HepG2 (cell line): ENCODE measurements around the gene EFEMP2. TPM values are rescaled to one million over a fixed set of nuclear protein-coding genes. Genes with fewer than 3 reads are reported as not detected.
A peak's percentile ranks its signal among the peaks of the same experiment; 100 is the strongest.

Experiments
- ATF7-NPFF ChIP-seq: sonication (generic); formaldehyde crosslinking; IDR thresholded peaks from 2 replicates; pipeline ENCODE4 v1.8.1; 2023; ENCODE audit warnings: mild to moderate bottlenecking, low read depth, missing genetic modification reagents, moderate library complexity
- CHD2 ChIP-seq: IDR thresholded peaks from 2 replicates; pipeline ENCODE4 v1.6.1; 2011; ENCODE audit warnings: low read depth, low read length, improper control_type of control experiment
- KDM6A ChIP-seq: IDR thresholded peaks from 2 replicates; pipeline ENCODE4 v1.6.1; 2016; ENCODE audit warnings: low read depth
- MAFF ChIP-seq: IDR thresholded peaks from 2 replicates; pipeline ENCODE4 v1.6.1; 2011; ENCODE audit warnings: low read depth, low read length, improper control_type of control experiment
- MYC ChIP-seq: sonication (generic); formaldehyde crosslinking; IDR thresholded peaks from 2 replicates; pipeline ENCODE4 v1.9.0; 2021; ENCODE audit warnings: missing genetic modification reagents, borderline replicate concordance
- NFYC ChIP-seq: IDR thresholded peaks from 2 replicates; pipeline ENCODE4 v1.6.1; 2016; ENCODE audit warnings: missing genetic modification reagents, missing compliant biosample characterization
- PATZ1 ChIP-seq: sonication (generic); formaldehyde crosslinking; IDR thresholded peaks from 2 replicates; pipeline ENCODE4 v1.4.0; 2020; ENCODE audit warnings: missing genetic modification reagents
- TEAD3 ChIP-seq: optimal IDR thresholded peaks from 2 replicates; pipeline ENCODE3; 2016; ENCODE audit warnings: borderline replicate concordance
- ZNF558 ChIP-seq: sonication (generic); formaldehyde crosslinking; IDR thresholded peaks from 2 replicates; pipeline ENCODE4 v1.9.0; 2022; ENCODE audit warnings: mild to moderate bottlenecking, missing genetic modification reagents, borderline replicate concordance
- ZNF687 ChIP-seq: sonication (generic); formaldehyde crosslinking; IDR thresholded peaks from 2 replicates; pipeline ENCODE4 v1.5.1; 2020; ENCODE audit warnings: mild to moderate bottlenecking, missing genetic modification reagents, moderate library complexity
- polyA plus RNA-seq, 8 experiments: library from polyadenylated mRNA; depleted of rRNA in 3 of 8; stranded (reverse) in 7 of 8; unstranded in 1 of 8; fragments of >200 nt; fragmentation: Illumina TruSeq in 4 of 8; extraction: Trizol in 4 of 8; gene quantifications; 2 replicates each; pipeline versions ENCODE4 v1.2.1 to v1.2.3, GENCODE V29; 2011 to 2016; ENCODE audit warnings: low read depth in 4 of 8, missing spikeins in 1 of 8, mixed read lengths in 1 of 8; ENCODE audit not compliant: insufficient read depth in 1 of 8
- total RNA-seq, 5 experiments: library from RNA; depleted of rRNA; stranded (reverse); fragments of >200 nt; fragmentation: Illumina TruSeq; extraction: Trizol; gene quantifications; 2 replicates each; pipeline ENCODE4 v1.2.3, GENCODE V29; 2016; ENCODE audit warnings: low read depth in 1 of 5
- TF ChIP-seq, protein P1 (sequence below), 2 experiments: IDR thresholded peaks; 2 replicates each; pipeline ENCODE4 v1.6.1; 2011 to 2012; ENCODE audit warnings: low read length in 2 of 2, borderline replicate concordance in 1 of 2, low read depth in 1 of 2, mild to moderate bottlenecking in 1 of 2, moderate library complexity in 1 of 2
- TF ChIP-seq, protein P2 (sequence below): sonication (generic); formaldehyde crosslinking; IDR thresholded peaks from 2 replicates; pipeline ENCODE4 v1.5.1; 2020; ENCODE audit warnings: mild to moderate bottlenecking, missing genetic modification reagents
- TF ChIP-seq, protein P3 (sequence below): IDR thresholded peaks from 2 replicates; pipeline ENCODE4 v1.6.1; 2018; ENCODE audit warnings: missing genetic modification reagents, mild to moderate bottlenecking, missing compliant biosample characterization

The EFEMP2 gene
- total and polyA plus RNA-seq, 2 of the 13 experiments (the other 11 are each of a cell fraction or from before 2014, with no cell fraction given), result 7.4 to 29.7 TPM

GRCh38 chr11:65873318-65874156, 937 bp upstream of the EFEMP2 start (continued):
- TF ChIP-seq CHD2, result no peak
- peak; percentile 79; the same call in 1 of the 2 replicates for TF ChIP-seq MYC (CRISPR knock-in tag)
- no peak for TF ChIP-seq ATF7-NPFF (CRISPR knock-in tag)
- TF ChIP-seq MAFF, result no peak
- TF ChIP-seq, protein P1, sequence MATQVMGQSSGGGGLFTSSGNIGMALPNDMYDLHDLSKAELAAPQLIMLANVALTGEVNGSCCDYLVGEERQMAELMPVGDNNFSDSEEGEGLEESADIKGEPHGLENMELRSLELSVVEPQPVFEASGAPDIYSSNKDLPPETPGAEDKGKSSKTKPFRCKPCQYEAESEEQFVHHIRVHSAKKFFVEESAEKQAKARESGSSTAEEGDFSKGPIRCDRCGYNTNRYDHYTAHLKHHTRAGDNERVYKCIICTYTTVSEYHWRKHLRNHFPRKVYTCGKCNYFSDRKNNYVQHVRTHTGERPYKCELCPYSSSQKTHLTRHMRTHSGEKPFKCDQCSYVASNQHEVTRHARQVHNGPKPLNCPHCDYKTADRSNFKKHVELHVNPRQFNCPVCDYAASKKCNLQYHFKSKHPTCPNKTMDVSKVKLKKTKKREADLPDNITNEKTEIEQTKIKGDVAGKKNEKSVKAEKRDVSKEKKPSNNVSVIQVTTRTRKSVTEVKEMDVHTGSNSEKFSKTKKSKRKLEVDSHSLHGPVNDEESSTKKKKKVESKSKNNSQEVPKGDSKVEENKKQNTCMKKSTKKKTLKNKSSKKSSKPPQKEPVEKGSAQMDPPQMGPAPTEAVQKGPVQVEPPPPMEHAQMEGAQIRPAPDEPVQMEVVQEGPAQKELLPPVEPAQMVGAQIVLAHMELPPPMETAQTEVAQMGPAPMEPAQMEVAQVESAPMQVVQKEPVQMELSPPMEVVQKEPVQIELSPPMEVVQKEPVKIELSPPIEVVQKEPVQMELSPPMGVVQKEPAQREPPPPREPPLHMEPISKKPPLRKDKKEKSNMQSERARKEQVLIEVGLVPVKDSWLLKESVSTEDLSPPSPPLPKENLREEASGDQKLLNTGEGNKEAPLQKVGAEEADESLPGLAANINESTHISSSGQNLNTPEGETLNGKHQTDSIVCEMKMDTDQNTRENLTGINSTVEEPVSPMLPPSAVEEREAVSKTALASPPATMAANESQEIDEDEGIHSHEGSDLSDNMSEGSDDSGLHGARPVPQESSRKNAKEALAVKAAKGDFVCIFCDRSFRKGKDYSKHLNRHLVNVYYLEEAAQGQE (IDR thresholded peaks at IDR 0.05; ENCODE audit: borderline replicate concordance in 1 of 2, low read depth in 1 of 2, low read length in 2 of 2), result 0 out of 4 replicates have a peak, but pooled peaks of 1 of the 2 experiments have one; percentile 25
- TF ChIP-seq TEAD3 (CRISPR knock-in tag), result peak; percentile 30
- TF ChIP-seq KDM6A (CRISPR knock-in tag), result no peak
- no peak for TF ChIP-seq NFYC (CRISPR knock-in tag)
- peak; percentile 73 for TF ChIP-seq PATZ1 (CRISPR knock-in tag)
- TF ChIP-seq, protein P2, sequence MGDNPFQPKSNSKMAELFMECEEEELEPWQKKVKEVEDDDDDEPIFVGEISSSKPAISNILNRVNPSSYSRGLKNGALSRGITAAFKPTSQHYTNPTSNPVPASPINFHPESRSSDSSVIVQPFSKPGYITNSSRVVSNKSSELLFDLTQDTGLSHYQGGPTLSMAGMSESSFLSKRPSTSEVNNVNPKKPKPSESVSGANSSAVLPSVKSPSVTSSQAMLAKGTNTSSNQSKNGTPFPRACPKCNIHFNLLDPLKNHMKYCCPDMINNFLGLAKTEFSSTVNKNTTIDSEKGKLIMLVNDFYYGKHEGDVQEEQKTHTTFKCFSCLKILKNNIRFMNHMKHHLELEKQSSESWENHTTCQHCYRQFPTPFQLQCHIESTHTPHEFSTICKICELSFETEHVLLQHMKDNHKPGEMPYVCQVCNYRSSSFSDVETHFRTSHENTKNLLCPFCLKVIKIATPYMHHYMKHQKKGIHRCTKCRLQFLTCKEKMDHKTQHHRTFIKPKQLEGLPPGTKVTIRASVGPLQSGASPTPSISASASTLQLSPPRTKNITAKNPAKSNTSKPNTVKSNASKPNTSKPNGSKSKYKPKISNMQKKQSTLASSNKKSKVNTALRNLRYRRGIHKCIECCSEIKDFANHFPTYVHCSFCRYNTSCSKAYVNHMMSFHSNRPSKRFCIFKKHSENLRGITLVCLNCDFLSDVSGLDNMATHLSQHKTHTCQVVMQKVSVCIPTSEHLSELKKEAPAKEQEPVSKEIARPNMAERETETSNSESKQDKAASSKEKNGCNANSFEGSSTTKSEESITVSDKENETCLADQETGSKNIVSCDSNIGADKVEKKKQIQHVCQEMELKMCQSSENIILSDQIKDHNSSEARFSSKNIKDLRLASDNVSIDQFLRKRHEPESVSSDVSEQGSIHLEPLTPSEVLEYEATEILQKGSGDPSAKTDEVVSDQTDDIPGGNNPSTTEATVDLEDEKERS (CRISPR knock-in tag), result peak; percentile 69; the same call in 1 of the 2 replicates
- TF ChIP-seq ZNF687 (CRISPR knock-in tag), result peak; percentile 82
- TF ChIP-seq, protein P3, sequence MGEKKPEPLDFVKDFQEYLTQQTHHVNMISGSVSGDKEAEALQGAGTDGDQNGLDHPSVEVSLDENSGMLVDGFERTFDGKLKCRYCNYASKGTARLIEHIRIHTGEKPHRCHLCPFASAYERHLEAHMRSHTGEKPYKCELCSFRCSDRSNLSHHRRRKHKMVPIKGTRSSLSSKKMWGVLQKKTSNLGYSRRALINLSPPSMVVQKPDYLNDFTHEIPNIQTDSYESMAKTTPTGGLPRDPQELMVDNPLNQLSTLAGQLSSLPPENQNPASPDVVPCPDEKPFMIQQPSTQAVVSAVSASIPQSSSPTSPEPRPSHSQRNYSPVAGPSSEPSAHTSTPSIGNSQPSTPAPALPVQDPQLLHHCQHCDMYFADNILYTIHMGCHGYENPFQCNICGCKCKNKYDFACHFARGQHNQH, result no peak
- 0 out of 2 replicates have a peak, but pooled peaks have one; percentile 44 for TF ChIP-seq ZNF558 (CRISPR knock-in tag)
